Gastroesophageal sphincter (tissue), 4 donors: Measurements from ENCODE around the gene FNBP1. TPM values are rescaled to one million over a fixed set of nuclear protein-coding genes. Genes with fewer than 3 reads are reported as not detected.

Experiments
- ATAC-seq: fragments of 150-250 bp; one replicate; pipeline ENCODE4 v1.9.1; 2016; ENCODE audit warnings: mild to moderate bottlenecking, moderate library complexity
- H3K27ac ChIP-seq, 4 donors: fragments of 200-600 bp; sonication (generic) in 3 of 4; 1 replicate in 3 of 4; 2 replicates in 1 of 4; pipeline ENCODE4 v1.5.1; 2016 to 2019
- H3K27me3 ChIP-seq: fragments of 200-600 bp; sonication (generic); one replicate; pipeline ENCODE4 v1.5.1; 2019
- H3K36me3 ChIP-seq, 2 donors: fragments of 200-600 bp; sonication (generic); one replicate each; pipeline ENCODE4 v1.5.1; 2019; ENCODE audit warnings: control low read depth in 1 of 2
- H3K4me1 ChIP-seq, 3 donors: fragments of 200-600 bp; sonication (generic); 1 replicate in 2 of 3; 2 replicates in 1 of 3; pipeline ENCODE4 v1.5.1; 2016 to 2019; ENCODE audit warnings: control low read depth in 2 of 3
- H3K4me3 ChIP-seq, 2 donors: fragments of 200-600 bp; sonication (generic); one replicate each; pipeline ENCODE4 v1.5.1; 2019; ENCODE audit warnings: mild to moderate bottlenecking in 1 of 2, moderate library complexity in 1 of 2
- H3K9me3 ChIP-seq, 3 donors: fragments of 200-600 bp; sonication (generic); one replicate each; pipeline ENCODE4 v1.5.1; 2017 to 2019; ENCODE audit warnings: control low read depth in 2 of 3
- EP300 ChIP-seq: sonication (generic); formaldehyde crosslinking; IDR thresholded peaks from one replicate; pipeline ENCODE4 v1.6.1; 2017; ENCODE audit warnings: antibody characterized with exemption, mild to moderate bottlenecking
- POLR2A ChIP-seq, 2 donors: fragments of 450-650 bp; IDR thresholded peaks; one replicate each; pipeline ENCODE4 v1.6.1; 2017; ENCODE audit warnings: antibody characterized with exemption in 2 of 2, mild to moderate bottlenecking in 2 of 2, moderate library complexity in 1 of 2
- POLR2AphosphoS5 ChIP-seq: sonication (generic); formaldehyde crosslinking; IDR thresholded peaks from one replicate; pipeline ENCODE4 v1.6.1; 2017; ENCODE audit warnings: antibody characterized with exemption
- WGBS, 2 donors: methylation state at CpG; one replicate each; pipeline ENCODE4 v1.1.5; 2018; ENCODE audit warnings: low coverage in 1 of 2; 5-methylcytosine and 5-hydroxymethylcytosine counted together
- total RNA-seq, 4 donors: library from RNA; depleted of rRNA; stranded (reverse); fragments of >200 nt; gene quantifications; one replicate each; pipeline ENCODE4 v1.1.0, GENCODE V29; 2016
- TF ChIP-seq, protein P1 (sequence below), 4 experiments: fragments of 200-600 bp in 2 of 4; fragments of 450-650 bp in 2 of 4; sonication (generic) in 1 of 4; IDR thresholded peaks; one replicate each; pipeline ENCODE4 v1.5.1; 2017 to 2019; ENCODE audit warnings: antibody characterized with exemption in 4 of 4, mild to moderate bottlenecking in 2 of 4, moderate library complexity in 2 of 4

FNBP1 gene
- total RNA-seq, 4 donors from 2014 or later, result 119 to 343 (median 188) TPM

DNA sequence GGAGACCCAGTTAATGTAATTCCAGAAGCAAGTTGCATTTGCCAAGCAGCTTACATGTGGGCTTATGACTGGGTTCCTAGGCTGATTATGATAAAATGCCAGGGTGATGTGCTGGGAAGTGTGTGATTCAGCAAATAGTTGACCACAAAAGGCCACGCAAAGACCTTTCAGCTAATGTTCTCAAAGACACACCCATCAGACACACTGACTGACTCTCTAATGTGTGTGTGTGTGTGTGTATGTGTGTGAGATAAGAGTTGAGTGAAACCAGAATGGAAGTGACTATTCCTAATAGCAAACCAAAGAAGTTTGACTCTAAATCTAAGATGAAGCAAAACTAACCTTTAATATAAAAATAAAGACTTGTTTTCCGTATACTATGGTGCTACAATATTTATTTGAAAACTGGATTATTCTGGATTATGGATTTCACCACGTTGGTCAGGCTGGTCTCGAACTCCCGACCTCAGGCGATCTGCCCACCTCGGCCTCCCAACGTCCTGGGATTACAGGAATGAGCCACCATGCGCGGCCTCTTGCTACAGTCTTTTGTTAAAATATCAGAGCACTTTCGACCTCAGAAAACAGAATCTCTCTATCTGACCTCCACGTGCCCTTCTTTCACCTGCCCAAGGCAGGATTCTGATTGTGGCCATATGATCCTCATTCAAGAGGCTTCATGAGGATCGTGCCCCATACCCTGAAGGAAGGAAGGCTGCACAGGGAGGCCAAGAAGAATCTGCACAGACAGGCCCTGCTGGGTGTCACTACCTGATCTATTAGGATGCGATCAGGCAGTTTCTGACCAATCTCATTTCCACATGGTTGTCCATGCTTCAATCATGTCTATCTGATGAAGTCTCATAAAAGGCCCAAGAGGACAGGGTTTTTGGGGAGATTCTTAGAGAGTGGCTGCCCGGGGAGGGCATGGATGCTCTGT, 132.1 kb downstream of the FNBP1 start:
- Histone ChIP-seq H3K9me3 (no peaks in the 10 kb centered on the region), H3K27ac (peak overlapping the region in 3 of 4 donors; percentile 23 to 54 (median 28)), H3K4me3 (no peak overlapping the region), H3K36me3 (peaks cover 0 to 84% of the 10 kb centered on the region in 2 donors), H3K4me1 (peaks cover 0 to 14% (median 0%) of the 10 kb centered on the region in 3 donors), H3K27me3 (no peaks in the 10 kb centered on the region)
- TF ChIP-seq EP300, result no peak
- no peak for TF ChIP-seq POLR2A (IDR thresholded peaks at IDR 0.05)
- TF ChIP-seq, protein P1, sequence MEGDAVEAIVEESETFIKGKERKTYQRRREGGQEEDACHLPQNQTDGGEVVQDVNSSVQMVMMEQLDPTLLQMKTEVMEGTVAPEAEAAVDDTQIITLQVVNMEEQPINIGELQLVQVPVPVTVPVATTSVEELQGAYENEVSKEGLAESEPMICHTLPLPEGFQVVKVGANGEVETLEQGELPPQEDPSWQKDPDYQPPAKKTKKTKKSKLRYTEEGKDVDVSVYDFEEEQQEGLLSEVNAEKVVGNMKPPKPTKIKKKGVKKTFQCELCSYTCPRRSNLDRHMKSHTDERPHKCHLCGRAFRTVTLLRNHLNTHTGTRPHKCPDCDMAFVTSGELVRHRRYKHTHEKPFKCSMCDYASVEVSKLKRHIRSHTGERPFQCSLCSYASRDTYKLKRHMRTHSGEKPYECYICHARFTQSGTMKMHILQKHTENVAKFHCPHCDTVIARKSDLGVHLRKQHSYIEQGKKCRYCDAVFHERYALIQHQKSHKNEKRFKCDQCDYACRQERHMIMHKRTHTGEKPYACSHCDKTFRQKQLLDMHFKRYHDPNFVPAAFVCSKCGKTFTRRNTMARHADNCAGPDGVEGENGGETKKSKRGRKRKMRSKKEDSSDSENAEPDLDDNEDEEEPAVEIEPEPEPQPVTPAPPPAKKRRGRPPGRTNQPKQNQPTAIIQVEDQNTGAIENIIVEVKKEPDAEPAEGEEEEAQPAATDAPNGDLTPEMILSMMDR (IDR thresholded peaks at IDR 0.05), result no peak
- peak; percentile 93 for TF ChIP-seq POLR2AphosphoS5
- WGBS, 2 donors, result 75% methylated on average over 9 to 14 of the region's 15 CpGs
- peak; percentile 72 for ATAC-seq

DNA sequence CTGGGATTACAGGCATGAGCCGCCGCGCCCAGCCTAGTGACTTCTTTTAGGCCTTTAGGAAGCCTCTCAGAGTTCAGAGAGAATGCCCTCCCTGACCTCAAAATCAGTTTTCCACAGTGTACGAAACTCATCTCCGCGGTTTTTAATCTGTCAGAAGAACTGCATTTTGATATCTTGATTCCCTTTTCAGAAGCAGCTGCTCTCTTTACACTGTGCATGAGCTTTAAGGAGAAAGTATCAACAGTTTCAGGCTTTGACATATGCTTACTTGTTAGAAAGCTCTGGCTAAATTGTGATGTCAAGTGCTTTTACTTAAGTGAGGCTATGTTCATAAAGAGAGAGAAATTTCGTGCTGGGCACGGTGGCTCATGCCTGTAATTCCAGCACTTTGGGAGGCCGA, 133.1 kb downstream of the FNBP1 start:
- 75 to 81% methylated on average over 6 of the region's 9 CpGs for WGBS, 2 donors
- Histone ChIP-seq H3K27me3 (no peaks in the 10 kb centered on the region), H3K4me3 (no peak overlapping the region), H3K9me3 (no peaks in the 10 kb centered on the region), H3K27ac (peak overlapping the region in 3 of 4 donors; percentile 0 to 54 (median 28)), H3K4me1 (peaks cover 0 to 14% (median 0%) of the 10 kb centered on the region in 3 donors), H3K36me3 (peaks cover 0 to 85% of the 10 kb centered on the region in 2 donors)
- no peak for ATAC-seq
- TF ChIP-seq POLR2AphosphoS5 (no peak), EP300 (no peak), POLR2A (IDR thresholded peaks at IDR 0.05) (no peak)
- TF ChIP-seq, protein P1 (IDR thresholded peaks at IDR 0.05), result no peak

DNA sequence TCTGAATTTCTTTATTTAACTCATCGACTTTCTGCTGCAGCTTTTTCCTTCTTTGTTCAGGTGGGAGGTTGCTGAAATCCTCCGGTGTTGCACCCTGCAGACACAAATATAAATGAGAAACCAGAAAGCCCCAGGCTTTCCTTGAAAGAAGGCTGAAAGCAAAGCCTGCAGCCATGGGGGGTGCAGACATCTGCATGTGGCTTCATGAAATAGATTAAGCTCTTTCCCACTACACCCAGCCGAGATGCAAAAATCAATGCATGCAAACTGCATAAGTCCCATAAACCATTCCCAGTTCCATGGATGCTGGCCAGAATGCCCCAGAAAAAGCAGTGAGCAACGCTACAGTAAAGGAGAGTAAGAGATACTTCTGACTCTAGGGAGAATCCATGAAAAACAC, 134.1 kb downstream of the FNBP1 start:
- TF ChIP-seq, protein P1 (IDR thresholded peaks at IDR 0.05), result no peak
- TF ChIP-seq POLR2A (IDR thresholded peaks at IDR 0.05) (no peak), EP300 (no peak), POLR2AphosphoS5 (no peak)
- no peaks in the 10 kb centered on the region for H3K9me3 ChIP-seq
- H3K36me3 ChIP-seq, result peaks cover 0 to 90% of the 10 kb centered on the region in 2 donors
- H3K4me1 ChIP-seq, result peaks cover 0 to 14% (median 0%) of the 10 kb centered on the region in 3 donors
- no peak overlapping the region for H3K4me3 ChIP-seq
- WGBS, 2 donors, result 60 to 71% methylated on average over 1 to 3 of the region's 4 CpGs
- H3K27me3 ChIP-seq, result no peaks in the 10 kb centered on the region
- ATAC-seq, result no peak
- H3K27ac ChIP-seq, result no peak overlapping the region

DNA sequence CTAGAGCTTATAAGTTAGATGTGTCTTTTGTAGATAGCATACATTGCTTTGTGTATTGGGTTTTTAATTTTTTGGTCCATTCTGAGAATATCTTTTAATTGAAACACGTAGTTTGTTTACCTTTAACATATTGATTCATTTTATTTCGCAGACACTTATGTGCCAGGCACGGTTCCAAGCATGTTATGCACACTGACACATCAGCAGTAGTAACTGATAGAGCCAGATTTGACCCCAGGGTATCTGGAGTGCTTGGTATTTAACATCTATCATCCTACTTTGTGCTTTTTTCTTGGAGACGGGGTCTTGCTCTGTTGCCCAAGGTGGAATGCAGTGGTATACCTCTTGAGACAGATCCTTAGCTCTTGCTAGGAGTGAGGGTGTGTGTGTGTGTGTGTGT, 135.8 kb downstream of the FNBP1 start:
- WGBS, 2 donors, result 87% methylated on average over 4 of the region's 4 CpGs; no CpG with 5 or more reads in 1 of the 2 donors
- peaks cover 0 to 90% of the 10 kb centered on the region in 2 donors for H3K36me3 ChIP-seq
- TF ChIP-seq, protein P1 (IDR thresholded peaks at IDR 0.05), result no peak
- TF ChIP-seq POLR2AphosphoS5 (no peak), EP300 (no peak), POLR2A (IDR thresholded peaks at IDR 0.05) (no peak)
- peaks cover 0 to 19% (median 0%) of the 10 kb centered on the region in 3 donors for H3K4me1 ChIP-seq
- no peaks in the 10 kb centered on the region for H3K27me3 ChIP-seq
- no peak overlapping the region for H3K4me3 ChIP-seq
- ATAC-seq, result no peak
- H3K27ac ChIP-seq, result no peak overlapping the region
- no peaks in the 10 kb centered on the region for H3K9me3 ChIP-seq

DNA sequence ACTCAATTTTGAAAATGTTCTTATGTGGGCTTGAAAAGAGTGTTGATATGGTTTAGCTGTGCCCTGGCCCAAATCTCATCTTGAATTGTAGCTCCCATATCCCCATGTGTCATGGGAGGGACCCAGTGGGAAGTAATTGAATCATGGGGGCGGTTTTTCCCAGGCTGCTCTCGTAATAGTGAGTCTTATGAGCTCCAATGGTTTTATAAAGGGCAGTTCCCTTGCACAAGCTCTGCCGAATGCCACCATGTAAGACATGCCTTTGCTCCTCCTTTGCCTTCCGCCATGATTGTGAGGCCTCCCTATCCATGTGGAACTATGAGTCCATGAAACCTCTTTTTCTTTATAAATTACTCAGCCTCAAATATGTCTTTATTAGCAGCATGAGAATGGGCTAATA, 136.7 kb downstream of the FNBP1 start:
- no peak overlapping the region for H3K27ac ChIP-seq
- no peak for ATAC-seq
- H3K4me1 ChIP-seq, result peaks cover 0 to 19% (median 0%) of the 10 kb centered on the region in 3 donors
- WGBS, 2 donors, result 92 to 95% methylated on average over 4 of the region's 4 CpGs
- no peaks in the 10 kb centered on the region for H3K27me3 ChIP-seq
- peaks cover 0 to 90% of the 10 kb centered on the region in 2 donors for H3K36me3 ChIP-seq
- H3K9me3 ChIP-seq, result no peaks in the 10 kb centered on the region
- no peak overlapping the region for H3K4me3 ChIP-seq
- TF ChIP-seq POLR2A (IDR thresholded peaks at IDR 0.05), result no peak
- no peak for TF ChIP-seq POLR2AphosphoS5
- TF ChIP-seq, protein P1 (IDR thresholded peaks at IDR 0.05), result no peak
- TF ChIP-seq EP300, result no peak
